Kidney (tissue), 14 donors: ENCODE results near the gene NDRG2. TPM values are rescaled to one million over a fixed set of nuclear protein-coding genes. Genes with fewer than 3 reads are reported as not detected.
A peak's percentile ranks its signal among the peaks of the same experiment; 100 is the strongest.

Experiments used
- DNase-seq, 5 donors: peaks; one replicate each; pipeline ENCODE4 v3.0.0-alpha.2; 2013 to 2020
- FAIRE-seq: peaks from 2 replicates; lab custom pipeline; 2012; peaks lifted over from hg19 to GRCh38; lab: Jason Lieb, UNC
- H3K27ac ChIP-seq, 2 donors: one replicate each; pipeline ENCODE4 v1.7.0; 2013; ENCODE audit warnings: low read depth in 2 of 2, low read length in 2 of 2, inconsistent platforms in 1 of 2
- H3K27me3 ChIP-seq: one replicate; pipeline ENCODE4 v1.7.1; 2013; ENCODE audit warnings: low read length, inconsistent platforms; ENCODE audit not compliant: control insufficient read depth, insufficient read depth
- H3K36me3 ChIP-seq, 3 donors: one replicate each; pipeline versions ENCODE4 v1.7.0 to v1.7.1; 2013; ENCODE audit warnings: low read length in 3 of 3, control low read depth in 1 of 3, inconsistent platforms in 1 of 3; ENCODE audit not compliant: insufficient read depth in 3 of 3, control insufficient read depth in 2 of 3
- H3K4me1 ChIP-seq, 3 donors: one replicate each; pipeline versions ENCODE4 v1.7.0 to v1.7.1; 2013; ENCODE audit warnings: low read length in 3 of 3, inconsistent platforms in 1 of 3, low read depth in 1 of 3; ENCODE audit not compliant: control insufficient read depth in 2 of 3, insufficient read depth in 2 of 3
- H3K4me3 ChIP-seq, 3 donors: one replicate each; pipeline versions ENCODE4 v1.7.0 to v1.8.1; 2013; ENCODE audit warnings: low read length in 3 of 3, control low read depth in 1 of 3, inconsistent platforms in 1 of 3
- H3K9ac ChIP-seq, 3 donors: one replicate each; pipeline versions ENCODE4 v1.7.0 to v1.7.1; 2013; ENCODE audit warnings: low read length in 3 of 3, control low read depth in 1 of 3, inconsistent platforms in 1 of 3
- H3K9me3 ChIP-seq, 3 donors: one replicate each; pipeline versions ENCODE4 v1.7.0 to v1.7.1; 2013; ENCODE audit warnings: low read length in 3 of 3, control low read depth in 1 of 3, inconsistent platforms in 1 of 3; ENCODE audit not compliant: control insufficient read depth in 2 of 3, insufficient read depth in 1 of 3
- CTCF ChIP-seq: IDR thresholded peaks from 3 replicates; pipeline ENCODE4 v1.5.1; 2012; ENCODE audit warnings: mild to moderate bottlenecking, moderate library complexity, borderline replicate concordance; ENCODE audit not compliant: insufficient read depth; ENCODE audit errors: extremely low read depth
- intact Hi-C: fragments of 100-400 bp; cut with DNase I; formaldehyde crosslinking; loops from one replicate; pipeline ENCODE4 v1.11.1; 2022
- polyA plus RNA-seq: library from polyadenylated mRNA; stranded (reverse); fragments of 350-450 nt; fragmentation: Illumina TruSeq; extraction: RNeasy Lipid Tissue Mini Kit (QIAGEN cat#74804); gene quantifications from one replicate; pipeline ENCODE4 v1.2.3, GENCODE V29; 2014; ENCODE audit warnings: low read depth, low replicate concordance; ENCODE audit not compliant: insufficient read depth
- total RNA-seq: library from RNA; stranded (reverse); fragmentation: NEBNext Ultra II Directional; extraction: Animal tissue kit (Norgen Biotek cat#: 25700); gene quantifications from one replicate; pipeline ENCODE4 v1.2.1, GENCODE V29; 2021
- donor health status: control.
- donor health status: control.
- donor health status: control.
- donor health status: control.
- donor health status: control.
- donor health status: DM: yes; HTN: yes; CAD: no.
- donor health status: Normal renal cell carcinoma (clear cell type).

Gene NDRG2
- total and polyA plus RNA-seq, 2 donors from 2014 or later, result 86.2 to 209 TPM

- Histone ChIP-seq H3K9me3 (no peaks in the 10 kb centered on the region), H3K27me3 (no peaks in the 10 kb centered on the region), H3K4me3 (peak overlapping the region; percentile 59 to 68 (median 67)), H3K4me1 (peaks cover 0 to 8% (median 5%) of the 10 kb centered on the region in 3 donors), H3K27ac (peak overlapping the region; percentile 43 to 83), H3K36me3 (peaks cover 0 to 10% (median 8%) of the 10 kb centered on the region in 3 donors), H3K9ac (peak overlapping the region in 2 of 3 donors; percentile 27 to 60)
- intact Hi-C loops, result no loop called here
- TF ChIP-seq CTCF, result no peak
- peak in 2 of 5 donors; percentile 24 to 57 for DNase-seq
- FAIRE-seq, result no peak
These were observed 860 bp downstream of the NDRG2 start for GRCh38 chr14:21023817-21024584.

- DNase-seq (no peak), FAIRE-seq (no peak)
- peaks cover 0 to 8% (median 5%) of the 10 kb centered on the region in 3 donors for H3K4me1 ChIP-seq
- H3K9ac ChIP-seq, result peak overlapping the region in 1 of 3 donors; percentile 60
- TF ChIP-seq CTCF, result no peak
- H3K27me3 ChIP-seq, result no peaks in the 10 kb centered on the region
- no peaks in the 10 kb centered on the region for H3K9me3 ChIP-seq
- H3K36me3 ChIP-seq, result peaks cover 0 to 16% (median 14%) of the 10 kb centered on the region in 3 donors
- H3K4me3 ChIP-seq, result peak overlapping the region in 2 of 3 donors; percentile 67 to 68
- peak overlapping the region; percentile 43 to 83 for H3K27ac ChIP-seq
- intact Hi-C loops, result no loop called here
These were observed 1.7 kb downstream of the NDRG2 start for GRCh38 chr14:21023174-21023573.

- Histone ChIP-seq H3K4me1 (peaks cover 0 to 8% (median 5%) of the 10 kb centered on the region in 3 donors), H3K4me3 (peak overlapping the region in 2 of 3 donors; percentile 67 to 68), H3K9me3 (no peaks in the 10 kb centered on the region), H3K27ac (peak overlapping the region in 1 of 2 donors; percentile 24), H3K9ac (no peak overlapping the region), H3K36me3 (peaks cover 0 to 19% (median 16%) of the 10 kb centered on the region in 3 donors), H3K27me3 (no peaks in the 10 kb centered on the region)
- FAIRE-seq (no peak), DNase-seq (no peak)
- TF ChIP-seq CTCF, result no peak
- intact Hi-C loops, result no loop called here
These were observed 2.2 kb downstream of the NDRG2 start for GRCh38 chr14:21022686-21023085.
